SW480 (cell line): ENCODE results near the gene DHX57.

Experiments
- DNase-seq: peaks from one replicate; pipeline ENCODE4 v3.0.0-alpha.2; 2016; ENCODE audit warnings: low spot score

The DHX57 gene

GRCh38 chr2:38750011-38750890, 125.5 kb downstream of the DHX57 start:
- DNase-seq = peak; percentile 39

- no peak for DNase-seq
Observed at GRCh38 chr2:38748943-38749804, 126.6 kb downstream of the DHX57 start.

- no peak for DNase-seq
Observed at GRCh38 chr2:38748391-38748790, 127.3 kb downstream of the DHX57 start.

GRCh38 chr2:38747819-38748218, 127.9 kb downstream of the DHX57 start:
- no peak for DNase-seq
